Right lobe of liver (tissue), 6 donors: ENCODE results near the gene ITPR2. TPM values are rescaled to one million over a fixed set of nuclear protein-coding genes. Genes with fewer than 3 reads are reported as not detected.

Source experiments
- ATAC-seq, 4 donors: fragments of 200-7000 bp; cut with Tn5 transposase; one replicate each; pipeline ENCODE4 v1.9.1; 2020; ENCODE audit warnings: mild to moderate bottlenecking in 4 of 4, moderate library complexity in 4 of 4
- DNase-seq, 3 donors: peaks; one replicate each; pipeline ENCODE4 v3.0.0-alpha.2; 2020
- H3K27ac ChIP-seq, 3 donors: fragments of 200-600 bp; one replicate each; pipeline ENCODE4 v1.8.0; 2022
- H3K27me3 ChIP-seq, 2 donors: fragments of 200-600 bp; one replicate each; pipeline ENCODE4 v1.8.0; 2022
- H3K36me3 ChIP-seq, 4 donors: fragments of 200-600 bp; sonication (generic) in 1 of 4; one replicate each; pipeline versions ENCODE4 v1.5.1 to v1.8.0; 2017 to 2022; ENCODE audit warnings: control low read depth in 1 of 4
- H3K4me1 ChIP-seq, 4 donors: fragments of 200-600 bp; sonication (generic) in 1 of 4; one replicate each; pipeline versions ENCODE4 v1.5.1 to v1.8.0; 2017 to 2022; ENCODE audit warnings: control low read depth in 1 of 4
- H3K4me3 ChIP-seq, 3 donors: fragments of 200-600 bp; one replicate each; pipeline ENCODE4 v1.8.0; 2022
- H3K9me3 ChIP-seq, 4 donors: fragments of 200-600 bp; sonication (generic) in 1 of 4; one replicate each; pipeline versions ENCODE4 v1.5.1 to v1.8.0; 2017 to 2022; ENCODE audit warnings: control low read depth in 1 of 4
- CTCF ChIP-seq, 4 donors: fragments of 200-600 bp in 3 of 4; fragments of 450-650 bp in 1 of 4; IDR thresholded peaks; one replicate each; pipeline versions ENCODE4 v1.5.1 to v1.8.0; 2016 to 2022; ENCODE audit warnings: antibody characterized with exemption in 4 of 4, mild to moderate bottlenecking in 2 of 4
- POLR2A ChIP-seq: fragments of 450-650 bp; IDR thresholded peaks from one replicate; pipeline ENCODE4 v1.6.1; 2017; ENCODE audit warnings: antibody characterized with exemption, mild to moderate bottlenecking
- WGBS: methylation state at CpG from one replicate; pipeline ENCODE4 v1.1.6; 2018; ENCODE audit warnings: low coverage, low lambda C conversion rate; ENCODE audit not compliant: insufficient coverage; ENCODE audit errors: missing lambda C conversion rate; 5-methylcytosine and 5-hydroxymethylcytosine counted together
- intact Hi-C, 2 donors: fragments of 100-400 bp; cut with DNase I; formaldehyde crosslinking; loops; one replicate each; pipeline versions ENCODE4 v1.11.2 to v1.14.1; 2022
- small RNA-seq, 2 experiments: library from RNA; depleted of rRNA; stranded (forward); fragments of <200 nt; gene quantifications; one replicate each; pipeline ENCODE3, GENCODE V24; 2016
- total RNA-seq, 6 experiments: library from RNA; depleted of rRNA in 2 of 6; stranded (reverse); fragments of >200 nt in 2 of 6; fragmentation: NEBNext Ultra II Directional in 3 of 6; extraction: Animal tissue kit (Norgen Biotek cat#: 25700) in 3 of 6; gene quantifications; one replicate each; pipeline versions ENCODE4 v1.1.0 to v1.2.4, GENCODE V29; 2016 to 2023
- donor health status: DM: no; HTN: yes; CAD: no.
- donor health status: DM: no; HTN: no; CAD: no.
- donor health status: DM: no; HTN: no; CAD: no.
- donor health status: DM: no; HTN: yes; CAD: no.
- donor health status: DM: no; HTN: yes; CAD: no.

Gene ITPR2
- total RNA-seq, 6 experiments from 2014 or later, result 39.3 to 114 (median 57.2) TPM

DNA sequence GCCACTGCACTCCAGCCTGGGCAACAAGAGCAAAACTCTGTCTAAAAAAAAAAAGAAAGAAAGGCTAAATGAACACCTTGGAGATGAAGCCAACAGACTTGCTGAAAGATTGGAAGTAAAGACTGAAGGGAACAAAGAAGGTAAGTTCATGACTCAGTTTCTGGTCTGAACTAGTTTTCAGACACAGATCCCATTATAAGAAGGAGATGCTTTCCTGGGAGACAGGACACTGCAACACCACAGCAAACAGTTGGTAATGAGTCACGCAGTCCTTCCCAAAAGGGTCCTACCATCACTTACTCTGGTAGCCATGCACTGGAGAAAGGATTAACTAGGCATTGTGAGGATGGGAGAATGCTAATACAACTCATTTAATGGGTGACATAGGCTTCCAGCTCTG, 540.4 kb downstream of the ITPR2 start:
- no peaks in the 10 kb centered on the region for H3K27me3 ChIP-seq
- no peaks in the 10 kb centered on the region for H3K4me1 ChIP-seq
- H3K4me3 ChIP-seq, result no peak overlapping the region
- TF ChIP-seq POLR2A, result no peak
- no peak for TF ChIP-seq CTCF (IDR thresholded peaks at IDR 0.05)
- no peaks in the 10 kb centered on the region for H3K36me3 ChIP-seq
- no peaks in the 10 kb centered on the region for H3K9me3 ChIP-seq
- intact Hi-C loops, result no loop called here
- H3K27ac ChIP-seq, result no peak overlapping the region
- ATAC-seq, result no peak
- no CpG with 5 or more reads among the region's 1 CpG for WGBS
- no peak for DNase-seq

GRCh38 chr12:26290565-26290964, 542.4 kb downstream of the ITPR2 start:
- DNase-seq (no peak), ATAC-seq (peak in 3 of 4 donors; percentile 48 to 70 (median 61))
- Histone ChIP-seq H3K27ac (peak overlapping the region in 1 of 3 donors; percentile 6), H3K36me3 (no peaks in the 10 kb centered on the region), H3K27me3 (no peaks in the 10 kb centered on the region), H3K4me3 (no peak overlapping the region), H3K9me3 (no peaks in the 10 kb centered on the region), H3K4me1 (no peaks in the 10 kb centered on the region)
- intact Hi-C loops, result no loop called here
- TF ChIP-seq CTCF (IDR thresholded peaks at IDR 0.05), result no peak
- no peak for TF ChIP-seq POLR2A
- whole genome bisulfite sequencing, result 67% methylated on average over 2 of the region's 2 CpGs

GRCh38 chr12:26287671-26288381, 545.2 kb downstream of the ITPR2 start:
- no peak overlapping the region for H3K4me3 ChIP-seq
- no peak for DNase-seq
- TF ChIP-seq POLR2A, result no peak
- TF ChIP-seq CTCF (IDR thresholded peaks at IDR 0.05), result no peak
- peak in 2 of 4 donors; percentile 23 to 55 for ATAC-seq
- no peaks in the 10 kb centered on the region for H3K36me3 ChIP-seq
- intact Hi-C loops, result no loop called here
- WGBS, result 63% methylated on average over 8 of the region's 14 CpGs
- no peaks in the 10 kb centered on the region for H3K27me3 ChIP-seq
- H3K27ac ChIP-seq, result no peak overlapping the region
- H3K4me1 ChIP-seq, result no peaks in the 10 kb centered on the region
- no peaks in the 10 kb centered on the region for H3K9me3 ChIP-seq

Small RNA genes lying within 50 kb of the gene (small RNA-seq; reads per million reads assigned to genes)
- 0 to 0.10 reads per million in 2 experiments for gene RNA5SP354

Other genes with a start within 250 kb of the ITPR2 start
- 10 to 100 TPM in 2 of 6 experiments, 1 to 10 TPM in 4; 6.2 to 17.2 (median 9.1) TPM for gene INTS13, start 104.8 kb upstream of the ITPR2 start, total RNA-seq
- gene FGFR1OP2, start 105.3 kb upstream of the ITPR2 start, total RNA-seq, result 10 to 100 TPM; 13.3 to 29.6 (median 20.1) TPM
- 10 to 100 TPM; 38.4 to 75.1 (median 62.8) TPM for gene TM7SF3, start 181.2 kb upstream of the ITPR2 start, total RNA-seq
- gene MED21, start 189.4 kb upstream of the ITPR2 start, total RNA-seq, result 10 to 100 TPM; 14.7 to 26.8 (median 20.6) TPM
- gene C12orf71, start 249.4 kb upstream of the ITPR2 start, total RNA-seq, result not detected